Dendritic cell treated with granulocyte-macrophage colony-stimulating factor and Interleukin-4, amounts not matched to agents 40 ng/mL and 50 ng/mL, for 4 days (primary cell): ENCODE measurements around the gene MDK.

Experiments used
- H3K27ac Mint-ChIP-seq: one replicate; pipeline ENCODE4 v1.8.0; 2022; ENCODE audit warnings: mild to moderate bottlenecking, mixed read lengths
- H3K27me3 Mint-ChIP-seq: one replicate; pipeline ENCODE4 v1.8.0; 2022; ENCODE audit warnings: mild to moderate bottlenecking, mixed read lengths
- H3K36me3 Mint-ChIP-seq: one replicate; pipeline ENCODE4 v1.8.0; 2022; ENCODE audit warnings: low read depth, mixed read lengths
- H3K4me1 Mint-ChIP-seq: one replicate; pipeline ENCODE4 v1.8.0; 2022; ENCODE audit warnings: low read depth, mixed read lengths
- H3K4me3 Mint-ChIP-seq: one replicate; pipeline ENCODE4 v1.8.0; 2022; ENCODE audit warnings: mild to moderate bottlenecking, moderate library complexity, mixed read lengths
- H3K9me3 Mint-ChIP-seq: one replicate; pipeline ENCODE4 v1.8.0; 2022; ENCODE audit warnings: mixed read lengths
- intact Hi-C: fragments of 100-400 bp; cut with micrococcal nuclease; formaldehyde crosslinking; loops from one replicate; pipeline ENCODE4 v1.15.0; 2022

The MDK gene

DNA sequence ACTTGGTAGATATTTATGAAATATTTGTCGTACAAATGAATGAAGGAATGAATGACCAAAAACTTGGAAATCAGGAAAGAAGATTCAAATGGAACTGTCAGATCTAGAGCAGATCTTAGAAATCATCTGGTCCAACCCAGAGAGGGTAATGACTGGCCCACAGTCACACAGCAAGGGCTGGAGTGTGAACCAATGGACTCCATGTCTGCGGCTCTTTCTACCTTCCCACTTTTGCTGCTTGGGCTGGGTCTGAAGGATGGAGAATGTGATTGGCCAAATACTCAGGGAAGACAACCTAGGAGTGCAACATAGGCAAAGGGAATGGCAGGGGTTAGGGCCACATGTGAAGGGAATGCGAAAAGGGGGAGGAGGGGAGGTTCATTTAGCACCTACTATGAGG lies 40.0 kb upstream of the MDK start:
- no peak overlapping the region for H3K4me3 Mint-ChIP-seq
- H3K9me3 Mint-ChIP-seq, result no peaks in the 10 kb centered on the region
- intact Hi-C loops, result no loop called here
- peak overlapping the region; percentile 31 for H3K27ac Mint-ChIP-seq
- peaks cover 13% of the 10 kb centered on the region for H3K36me3 Mint-ChIP-seq
- no peaks in the 10 kb centered on the region for H3K27me3 Mint-ChIP-seq
- peaks cover 92% of the 10 kb centered on the region for H3K4me1 Mint-ChIP-seq

- H3K27me3 Mint-ChIP-seq, result no peaks in the 10 kb centered on the region
- no peaks in the 10 kb centered on the region for H3K9me3 Mint-ChIP-seq
- H3K4me1 Mint-ChIP-seq, result peaks cover 91% of the 10 kb centered on the region
- H3K36me3 Mint-ChIP-seq, result peaks cover 19% of the 10 kb centered on the region
- H3K27ac Mint-ChIP-seq, result peak overlapping the region; percentile 31
- intact Hi-C loops, result no loop called here
- H3K4me3 Mint-ChIP-seq, result no peak overlapping the region
These were observed 39.2 kb upstream of the MDK start for GRCh38 chr11:46342239-46342638.

DNA sequence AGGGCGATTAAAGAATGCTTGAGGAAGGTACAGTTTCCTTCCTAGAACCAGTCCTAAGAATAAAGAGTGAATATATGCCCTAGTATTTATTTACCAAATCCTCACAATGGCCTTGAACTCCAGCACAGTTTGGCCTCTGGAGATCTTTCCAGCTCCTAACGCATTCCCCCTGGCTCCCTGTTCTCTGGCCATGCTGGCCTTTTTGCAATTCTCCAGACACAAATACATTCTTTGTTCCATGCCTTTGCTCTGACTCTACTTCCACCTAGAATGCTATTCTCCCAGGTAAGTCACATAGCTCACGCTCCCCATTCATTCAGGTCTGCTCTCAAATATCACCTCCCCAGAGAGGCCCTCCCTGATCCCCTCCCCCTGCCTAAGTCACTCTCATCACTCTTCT lies 37.9 kb upstream of the MDK start:
- intact Hi-C loops, result no loop called here
- peaks cover 83% of the 10 kb centered on the region for H3K4me1 Mint-ChIP-seq
- H3K27ac Mint-ChIP-seq, result no peak overlapping the region
- H3K36me3 Mint-ChIP-seq, result peaks cover 20% of the 10 kb centered on the region
- no peaks in the 10 kb centered on the region for H3K27me3 Mint-ChIP-seq
- H3K4me3 Mint-ChIP-seq, result no peak overlapping the region
- H3K9me3 Mint-ChIP-seq, result no peaks in the 10 kb centered on the region

- Mint-ChIP-seq H3K9me3 (no peaks in the 10 kb centered on the region), H3K27me3 (no peaks in the 10 kb centered on the region), H3K36me3 (peaks cover 28% of the 10 kb centered on the region), H3K27ac (peak overlapping the region; percentile 95), H3K4me3 (peak overlapping the region; percentile 88), H3K4me1 (peaks cover 82% of the 10 kb centered on the region)
- intact Hi-C loops, result no loop called here
These were observed 36.3 kb upstream of the MDK start for GRCh38 chr11:46345131-46345597.

- intact Hi-C loops, result no loop called here
- peak overlapping the region; percentile 88 for H3K4me3 Mint-ChIP-seq
- no peaks in the 10 kb centered on the region for H3K9me3 Mint-ChIP-seq
- peak overlapping the region; percentile 95 for H3K27ac Mint-ChIP-seq
- H3K27me3 Mint-ChIP-seq, result no peaks in the 10 kb centered on the region
- peaks cover 82% of the 10 kb centered on the region for H3K4me1 Mint-ChIP-seq
- H3K36me3 Mint-ChIP-seq, result peaks cover 34% of the 10 kb centered on the region
These were observed 35.5 kb upstream of the MDK start for GRCh38 chr11:46345881-46346484.

GRCh38 chr11:46346886-46347636 lies 34.4 kb upstream of the MDK start, which contains the start of gene DGKZ:
Gene DGKZ (plus strand): TSS chr11:46347463. CDS start chr11:46347660, 197 bp downstream.
- H3K4me1 Mint-ChIP-seq, result peaks cover 82% of the 10 kb centered on the region
- no peaks in the 10 kb centered on the region for H3K27me3 Mint-ChIP-seq
- H3K9me3 Mint-ChIP-seq, result no peaks in the 10 kb centered on the region
- H3K4me3 Mint-ChIP-seq, result peak within 1 kb of the TSS; percentile 88
- H3K36me3 Mint-ChIP-seq, result peaks cover 38% of the 10 kb centered on the region
- intact Hi-C loops, result no loop called here
- H3K27ac Mint-ChIP-seq, result peak within 1 kb of the TSS; percentile 95

- Mint-ChIP-seq H3K36me3 (peaks cover 42% of the 10 kb centered on the region), H3K27ac (peak overlapping the region; percentile 38), H3K27me3 (no peaks in the 10 kb centered on the region), H3K4me3 (peak overlapping the region; percentile 71), H3K4me1 (peaks cover 82% of the 10 kb centered on the region), H3K9me3 (no peaks in the 10 kb centered on the region)
- intact Hi-C loops, result no loop called here
These were observed 33.7 kb upstream of the MDK start for GRCh38 chr11:46347637-46348311.

DNA sequence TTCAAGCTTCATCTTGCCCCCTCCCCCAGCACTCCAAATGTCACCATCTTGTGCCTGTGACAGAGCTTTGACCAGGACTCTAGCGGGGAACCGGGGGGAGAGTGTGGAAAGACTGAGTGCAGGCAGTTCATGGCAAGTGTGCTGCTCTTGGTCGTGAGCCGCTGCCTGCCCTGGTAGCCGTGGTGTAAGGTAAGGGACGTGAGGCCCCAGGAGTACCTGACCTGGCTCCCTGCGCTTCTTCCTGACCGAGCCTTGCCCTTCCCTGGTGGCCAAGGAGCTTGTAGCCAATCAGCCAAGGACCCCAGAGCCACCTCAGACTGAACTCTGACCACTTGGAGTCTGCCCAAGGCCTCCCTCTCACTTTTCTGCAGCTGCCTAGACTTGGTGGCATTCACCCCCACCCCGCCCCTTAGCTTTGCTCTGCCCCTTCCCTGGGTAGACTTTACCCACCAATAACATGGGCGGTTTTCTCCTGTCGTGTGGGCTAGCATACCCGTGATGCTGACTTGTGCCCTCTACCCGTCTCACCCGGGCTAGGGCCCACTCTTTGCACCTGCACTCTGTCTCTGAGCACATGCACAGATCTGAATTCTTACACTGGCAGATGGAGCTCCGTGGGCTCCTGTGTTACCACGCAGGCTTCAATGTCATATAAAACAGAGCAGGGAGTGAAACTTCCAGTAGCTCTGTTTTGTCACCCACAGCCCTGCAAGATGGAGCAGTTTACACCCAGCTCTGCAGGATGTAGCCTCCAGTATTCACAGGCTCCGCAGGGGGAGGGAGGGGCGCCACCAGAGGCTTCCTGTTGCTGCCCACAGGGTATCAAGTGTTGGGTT lies 32.7 kb upstream of the MDK start:
- Mint-ChIP-seq H3K36me3 (peaks cover 52% of the 10 kb centered on the region), H3K4me3 (peak overlapping the region; percentile 71), H3K4me1 (peaks cover 88% of the 10 kb centered on the region), H3K27me3 (no peaks in the 10 kb centered on the region), H3K27ac (peak overlapping the region; percentile 38), H3K9me3 (no peaks in the 10 kb centered on the region)
- intact Hi-C loops, result no loop called here

DNA sequence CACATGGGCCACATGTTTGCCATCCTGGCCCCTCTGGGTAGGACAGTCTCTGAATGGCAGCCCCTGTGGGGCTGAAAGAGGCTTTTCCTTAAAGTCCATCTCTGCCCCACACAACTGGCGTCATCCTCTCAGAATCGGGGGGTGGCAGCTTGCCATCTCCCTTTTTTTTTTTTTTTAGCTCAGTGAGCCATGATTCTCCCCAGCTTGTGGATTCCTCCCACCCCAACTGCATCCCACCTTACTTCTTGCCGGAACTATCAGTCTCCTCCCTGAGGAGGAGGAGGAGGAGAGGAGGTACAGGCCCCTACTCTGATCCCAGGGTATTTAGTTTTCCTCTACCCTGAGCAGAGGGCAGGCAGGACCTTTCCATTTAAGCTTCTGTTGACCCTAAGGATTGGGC lies 30.8 kb upstream of the MDK start:
- Mint-ChIP-seq H3K36me3 (peaks cover 65% of the 10 kb centered on the region), H3K27ac (peak overlapping the region; percentile 50), H3K9me3 (no peaks in the 10 kb centered on the region), H3K27me3 (no peaks in the 10 kb centered on the region), H3K4me1 (peaks cover 84% of the 10 kb centered on the region), H3K4me3 (no peak overlapping the region)
- intact Hi-C loops, result no loop called here

DNA sequence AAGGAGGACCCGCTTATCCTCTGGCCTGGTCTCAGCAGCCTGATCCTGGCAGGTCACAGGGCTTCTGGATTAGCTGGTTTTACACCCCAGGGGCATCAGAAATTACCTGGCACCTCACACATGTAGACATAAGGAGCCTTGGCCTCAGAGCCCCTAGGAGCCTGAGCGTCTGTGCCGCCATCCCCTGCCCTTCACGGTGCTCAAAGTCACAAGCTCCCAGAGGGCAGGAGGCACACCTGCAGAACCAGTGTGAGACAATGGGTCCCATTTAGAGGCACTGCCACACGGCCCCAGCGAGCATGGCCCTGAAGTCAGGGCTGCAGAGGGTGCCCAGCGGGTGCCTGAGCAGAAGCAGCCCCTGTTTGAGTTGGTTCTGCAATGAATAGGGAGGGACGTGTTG lies 30.3 kb upstream of the MDK start:
- intact Hi-C loops, result no loop called here
- peak overlapping the region; percentile 50 for H3K27ac Mint-ChIP-seq
- no peaks in the 10 kb centered on the region for H3K9me3 Mint-ChIP-seq
- peaks cover 65% of the 10 kb centered on the region for H3K36me3 Mint-ChIP-seq
- H3K27me3 Mint-ChIP-seq, result no peaks in the 10 kb centered on the region
- peaks cover 84% of the 10 kb centered on the region for H3K4me1 Mint-ChIP-seq
- H3K4me3 Mint-ChIP-seq, result no peak overlapping the region

DNA sequence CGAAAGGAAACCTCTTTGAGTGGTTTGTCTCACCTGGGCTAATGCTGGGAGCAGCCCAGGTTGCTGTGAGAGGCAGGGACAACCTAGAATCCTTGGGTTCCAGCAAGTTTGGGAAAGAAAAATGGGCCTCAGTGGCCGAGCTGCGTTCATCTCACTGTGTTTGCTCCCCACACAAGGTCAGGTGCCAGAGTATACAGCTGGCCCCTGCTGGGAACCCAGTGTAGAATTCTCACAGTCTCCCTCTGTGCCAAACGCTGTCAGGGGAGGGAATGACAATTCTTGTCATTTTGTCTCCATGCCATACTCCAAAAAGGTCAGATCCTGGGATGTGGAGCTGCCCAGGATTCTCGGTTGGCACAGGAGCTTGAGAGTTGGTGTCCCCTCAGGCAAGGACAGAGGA lies 29.9 kb upstream of the MDK start:
- Mint-ChIP-seq H3K4me1 (peaks cover 84% of the 10 kb centered on the region), H3K27me3 (no peaks in the 10 kb centered on the region), H3K36me3 (peaks cover 65% of the 10 kb centered on the region), H3K27ac (peak overlapping the region; percentile 50), H3K4me3 (no peak overlapping the region), H3K9me3 (no peaks in the 10 kb centered on the region)
- intact Hi-C loops, result loop anchor here (1.0 kb wide), 1 partner anchor 16 kb away; no protein-coding TSS in a partner anchor

- H3K4me1 Mint-ChIP-seq, result peaks cover 85% of the 10 kb centered on the region
- intact Hi-C loops, result loop anchor here (1.0 kb wide), 1 partner anchor 15 kb away; no protein-coding TSS in a partner anchor
These were observed 29.2 kb upstream of the MDK start for GRCh38 chr11:46352063-46352841.

DNA sequence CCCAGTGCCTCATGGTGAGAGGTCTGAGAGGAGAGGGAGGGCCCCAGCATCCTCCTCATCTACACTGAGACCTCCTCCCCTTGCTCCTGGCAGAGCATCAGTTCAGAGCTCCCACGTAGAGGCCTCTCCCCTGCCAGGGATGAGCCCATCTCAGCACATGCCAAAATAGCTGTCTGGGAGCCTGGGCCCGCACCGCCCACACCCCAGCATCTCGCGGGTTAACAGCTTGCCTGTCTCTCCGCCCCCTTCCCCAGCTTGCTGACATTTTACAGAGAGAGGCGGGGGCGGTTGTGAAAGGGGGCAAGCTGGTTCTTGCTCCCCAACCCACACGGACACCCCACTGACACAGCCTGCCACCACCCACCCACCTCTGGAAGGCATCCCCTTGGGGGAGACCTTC lies 27.8 kb upstream of the MDK start:
- Mint-ChIP-seq H3K9me3 (no peaks in the 10 kb centered on the region), H3K4me1 (peaks cover 86% of the 10 kb centered on the region), H3K27me3 (no peaks in the 10 kb centered on the region), H3K4me3 (no peak overlapping the region), H3K36me3 (peaks cover 66% of the 10 kb centered on the region), H3K27ac (no peak overlapping the region)
- intact Hi-C loops, result no loop called here

More at GRCh38 chr11:46352063-46352841, 29.2 kb upstream of the MDK start:
- no peaks in the 10 kb centered on the region for H3K9me3 Mint-ChIP-seq
- no peak overlapping the region for H3K4me3 Mint-ChIP-seq
- no peaks in the 10 kb centered on the region for H3K27me3 Mint-ChIP-seq
- H3K36me3 Mint-ChIP-seq, result peaks cover 62% of the 10 kb centered on the region
- H3K27ac Mint-ChIP-seq, result peak overlapping the region; percentile 39
